Progenitor cell of endocrine pancreas (in vitro differentiated cells): ENCODE results near the gene ASXL1. TPM values are rescaled to one million over a fixed set of nuclear protein-coding genes. Genes with fewer than 3 reads are reported as not detected.

ENCODE experiments used
- DNase-seq: peaks from one replicate; pipeline ENCODE4 v3.0.0; 2021; ENCODE audit warnings: low spot score; ENCODE audit not compliant: unreplicated experiment
- H3K27ac Mint-ChIP-seq: 2 replicates; pipeline ENCODE4 v1.8.0; 2021; ENCODE audit warnings: mild to moderate bottlenecking, moderate library complexity, mixed read lengths
- H3K27me3 Mint-ChIP-seq: 2 replicates; pipeline ENCODE4 v1.8.0; 2021; ENCODE audit warnings: mixed read lengths
- H3K36me3 Mint-ChIP-seq: 2 replicates; pipeline ENCODE4 v1.8.0; 2022; ENCODE audit warnings: mixed read lengths; ENCODE audit not compliant: insufficient read depth
- H3K4me1 Mint-ChIP-seq: 2 replicates; pipeline ENCODE4 v1.8.0; 2021; ENCODE audit warnings: low read depth, mixed read lengths
- H3K4me3 Mint-ChIP-seq: 2 replicates; pipeline ENCODE4 v1.8.0; 2021; ENCODE audit warnings: low read depth, mild to moderate bottlenecking, moderate library complexity, mixed read lengths
- H3K9me3 Mint-ChIP-seq: 2 replicates; pipeline ENCODE4 v1.8.0; 2021; ENCODE audit warnings: low read depth, mixed read lengths
- total RNA-seq: library from RNA; stranded (reverse); gene quantifications from 2 replicates; pipeline ENCODE4 v1.2.1, GENCODE V29; 2021
- TF ChIP-seq, protein P1 (sequence below): fragments of 200-600 bp; sonication (generic); IDR thresholded peaks from one replicate; pipeline ENCODE4 v1.5.0; 2021; ENCODE audit warnings: antibody characterized with exemption, mild to moderate bottlenecking; ENCODE audit not compliant: unreplicated experiment

ASXL1 gene
- total RNA-seq, 1 donor from 2014 or later: 201 TPM

GRCh38 chr20:32391003-32391402 is 32.9 kb downstream of the ASXL1 start:
- no peak overlapping the region for H3K4me3 Mint-ChIP-seq
- peaks cover 4% of the 10 kb centered on the region for H3K4me1 Mint-ChIP-seq
- TF ChIP-seq, protein P1, sequence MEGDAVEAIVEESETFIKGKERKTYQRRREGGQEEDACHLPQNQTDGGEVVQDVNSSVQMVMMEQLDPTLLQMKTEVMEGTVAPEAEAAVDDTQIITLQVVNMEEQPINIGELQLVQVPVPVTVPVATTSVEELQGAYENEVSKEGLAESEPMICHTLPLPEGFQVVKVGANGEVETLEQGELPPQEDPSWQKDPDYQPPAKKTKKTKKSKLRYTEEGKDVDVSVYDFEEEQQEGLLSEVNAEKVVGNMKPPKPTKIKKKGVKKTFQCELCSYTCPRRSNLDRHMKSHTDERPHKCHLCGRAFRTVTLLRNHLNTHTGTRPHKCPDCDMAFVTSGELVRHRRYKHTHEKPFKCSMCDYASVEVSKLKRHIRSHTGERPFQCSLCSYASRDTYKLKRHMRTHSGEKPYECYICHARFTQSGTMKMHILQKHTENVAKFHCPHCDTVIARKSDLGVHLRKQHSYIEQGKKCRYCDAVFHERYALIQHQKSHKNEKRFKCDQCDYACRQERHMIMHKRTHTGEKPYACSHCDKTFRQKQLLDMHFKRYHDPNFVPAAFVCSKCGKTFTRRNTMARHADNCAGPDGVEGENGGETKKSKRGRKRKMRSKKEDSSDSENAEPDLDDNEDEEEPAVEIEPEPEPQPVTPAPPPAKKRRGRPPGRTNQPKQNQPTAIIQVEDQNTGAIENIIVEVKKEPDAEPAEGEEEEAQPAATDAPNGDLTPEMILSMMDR: no peak
- DNase-seq: no peak
- peak overlapping the region; percentile 44 for H3K27ac Mint-ChIP-seq
- peaks cover 29% of the 10 kb centered on the region for H3K36me3 Mint-ChIP-seq
- H3K9me3 Mint-ChIP-seq: no peaks in the 10 kb centered on the region
- no peaks in the 10 kb centered on the region for H3K27me3 Mint-ChIP-seq

GRCh38 chr20:32395066-32395465 is 36.9 kb downstream of the ASXL1 start:
- TF ChIP-seq, protein P1: no peak
- Mint-ChIP-seq H3K27ac (peak overlapping the region; percentile 60), H3K27me3 (no peaks in the 10 kb centered on the region), H3K9me3 (no peaks in the 10 kb centered on the region), H3K4me1 (peaks cover 5% of the 10 kb centered on the region), H3K36me3 (peaks cover 34% of the 10 kb centered on the region), H3K4me3 (no peak overlapping the region)
- no peak for DNase-seq

GRCh38 chr20:32396646-32397160 is 38.6 kb downstream of the ASXL1 start:
- TF ChIP-seq, protein P1: no peak
- Mint-ChIP-seq H3K9me3 (no peaks in the 10 kb centered on the region), H3K4me1 (peaks cover 3% of the 10 kb centered on the region), H3K27me3 (no peaks in the 10 kb centered on the region), H3K27ac (no peak overlapping the region), H3K4me3 (no peak overlapping the region), H3K36me3 (peaks cover 31% of the 10 kb centered on the region)
- no peak for DNase-seq

DNA sequence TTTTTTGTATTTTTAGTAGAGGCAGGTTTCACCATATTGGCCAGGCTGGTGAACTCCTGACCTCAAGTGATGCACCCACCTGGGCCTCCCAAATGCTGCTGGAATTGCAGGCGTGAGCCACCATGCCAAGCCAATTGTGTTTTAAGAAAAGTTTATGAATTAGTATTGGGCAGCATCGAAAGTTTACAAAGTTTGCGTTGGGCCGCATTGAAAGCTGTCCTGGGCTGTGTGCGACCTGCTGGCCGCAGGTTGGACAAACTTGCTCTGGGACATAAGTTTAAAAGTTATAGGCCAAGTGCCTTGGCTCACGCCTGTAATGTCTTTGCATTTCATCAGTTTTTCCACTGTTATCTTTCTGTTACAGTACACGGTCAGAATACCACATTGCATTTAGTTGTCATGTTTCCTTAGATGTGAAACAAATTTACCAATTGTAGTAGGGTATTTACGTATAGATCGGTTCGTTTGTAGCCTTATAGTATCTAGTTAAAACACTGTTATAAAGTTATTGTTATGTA is 39.5 kb downstream of the ASXL1 start:
- TF ChIP-seq, protein P1: no peak
- Mint-ChIP-seq H3K9me3 (no peaks in the 10 kb centered on the region), H3K27me3 (no peaks in the 10 kb centered on the region), H3K4me1 (peaks cover 3% of the 10 kb centered on the region), H3K4me3 (no peak overlapping the region), H3K36me3 (peaks cover 29% of the 10 kb centered on the region), H3K27ac (no peak overlapping the region)
- no peak for DNase-seq

- no peaks in the 10 kb centered on the region for H3K9me3 Mint-ChIP-seq
- H3K4me3 Mint-ChIP-seq: no peak overlapping the region
- DNase-seq: no peak
- peaks cover 5% of the 10 kb centered on the region for H3K4me1 Mint-ChIP-seq
- TF ChIP-seq, protein P1: no peak
- peak overlapping the region; percentile 43 for H3K27ac Mint-ChIP-seq
- H3K27me3 Mint-ChIP-seq: no peaks in the 10 kb centered on the region
- peaks cover 18% of the 10 kb centered on the region for H3K36me3 Mint-ChIP-seq
Measured at GRCh38 chr20:32400476-32400875, 42.3 kb downstream of the ASXL1 start.
